MM.1S (cell line): Measurements from ENCODE around the gene OTOP2.
"Not testable (repeated sequence)": the region's sequence is repeated elsewhere in the genome, so short reads cannot be mapped to it uniquely, and the experiment has no call there.

Source experiments
- DNase-seq: peaks from one replicate; pipeline ENCODE4 v3.0.0-alpha.2; 2015
- H2AFZ ChIP-seq: fragments of 300-600 bp; sonication (generic); 2 replicates; pipeline ENCODE4 v1.6.0; 2016; ENCODE audit warnings: antibody characterized with exemption, low read length
- H3F3A ChIP-seq: fragments of 300-600 bp; sonication (generic); 2 replicates; pipeline ENCODE4 v1.6.1; 2016; ENCODE audit warnings: mild to moderate bottlenecking, antibody characterized with exemption, low read length, moderate library complexity, mixed read lengths; ENCODE audit not compliant: insufficient read depth
- H3K27ac ChIP-seq: fragments of 300-600 bp; sonication (generic); 2 replicates; pipeline ENCODE4 v1.5.1; 2016; ENCODE audit warnings: mild to moderate bottlenecking, low read length
- H3K27me3 ChIP-seq: fragments of 300-600 bp; sonication (generic); replicated peaks from 2 replicates; pipeline ENCODE4 v1.6.0; 2016; ENCODE audit warnings: low read length; ENCODE audit not compliant: insufficient read depth
- H3K36me3 ChIP-seq: fragments of 300-600 bp; sonication (generic); replicated peaks from 2 replicates; pipeline ENCODE4 v1.6.1; 2016; ENCODE audit warnings: mild to moderate bottlenecking, low read length, mixed read lengths; ENCODE audit not compliant: insufficient read depth
- H3K4me1 ChIP-seq: fragments of 300-600 bp; sonication (generic); 2 replicates; pipeline ENCODE4 v1.6.1; 2016; ENCODE audit warnings: low read length, mixed read lengths
- H3K4me2 ChIP-seq: fragments of 300-600 bp; sonication (generic); 2 replicates; pipeline ENCODE4 v1.6.0; 2016; ENCODE audit warnings: low read depth, low read length
- H3K4me3 ChIP-seq: fragments of 300-600 bp; sonication (generic); 2 replicates; pipeline ENCODE4 v1.5.1; 2016; ENCODE audit warnings: low read length, mixed read lengths
- H3K79me2 ChIP-seq: fragments of 300-600 bp; sonication (generic); 2 replicates; pipeline ENCODE4 v1.6.1; 2016; ENCODE audit warnings: mixed run types, low read length, mixed read lengths
- H3K9ac ChIP-seq: fragments of 300-600 bp; sonication (generic); 2 replicates; pipeline ENCODE4 v1.6.1; 2016; ENCODE audit warnings: low read length, mixed read lengths
- H3K9me2 ChIP-seq: fragments of 300-600 bp; sonication (generic); replicated peaks from 2 replicates; pipeline ENCODE4 v1.6.1; 2016; ENCODE audit warnings: mild to moderate bottlenecking, low read length, mixed read lengths; ENCODE audit not compliant: insufficient read depth
- H3K9me3 ChIP-seq: fragments of 300-600 bp; sonication (generic); replicated peaks from 2 replicates; pipeline ENCODE4 v1.6.1; 2016; ENCODE audit warnings: mild to moderate bottlenecking, low read length, mixed read lengths; ENCODE audit not compliant: insufficient read depth
- H4K20me1 ChIP-seq: fragments of 300-600 bp; sonication (generic); 2 replicates; pipeline ENCODE4 v1.6.1; 2016; ENCODE audit warnings: mild to moderate bottlenecking, low read length, moderate library complexity, mixed read lengths; ENCODE audit not compliant: insufficient read depth
- CTCF ChIP-seq: fragments of 300-600 bp; sonication (generic); IDR thresholded peaks from 2 replicates; pipeline ENCODE4 v1.5.1; 2016; ENCODE audit warnings: antibody characterized with exemption, low read length, mixed read lengths
- EZH2 ChIP-seq: fragments of 300-600 bp; sonication (generic); optimal IDR thresholded peaks from 2 replicates; pipeline ENCODE3; 2017; ENCODE audit warnings: low read depth, mild to moderate bottlenecking, antibody characterized with exemption, low read length, mixed read lengths
- EZH2phosphoT487 ChIP-seq: fragments of 300-600 bp; sonication (generic); IDR thresholded peaks from 2 replicates; pipeline ENCODE4 v1.6.1; 2018; ENCODE audit warnings: antibody characterized with exemption, low read length

Gene OTOP2

GRCh38 chr17:74964988-74965622, 41.0 kb downstream of the OTOP2 start:
- no peak overlapping the region for H3K27ac ChIP-seq
- H3K9ac ChIP-seq = no peak overlapping the region
- TF ChIP-seq EZH2 (no peak), EZH2phosphoT487 (no peak), CTCF (no peak)

GRCh38 chr17:74968361-74968780, 44.3 kb downstream of the OTOP2 start:
- no peak for TF ChIP-seq EZH2phosphoT487
- no peak for TF ChIP-seq EZH2
- no peak for TF ChIP-seq CTCF
- peaks cover 26% of the 10 kb centered on the region for H3K27me3 ChIP-seq
- H3K9me3 ChIP-seq = no peaks in the 10 kb centered on the region
- no peaks in the 10 kb centered on the region; the same call in 1 of the 2 replicates for H3K4me1 ChIP-seq
- H2AFZ ChIP-seq = no peak overlapping the region
- no peak overlapping the region for H3K27ac ChIP-seq
- no peak overlapping the region for H3K4me3 ChIP-seq
- no peaks in the 10 kb centered on the region for H3F3A ChIP-seq
- H3K36me3 ChIP-seq = no peaks in the 10 kb centered on the region
- H4K20me1 ChIP-seq = no peaks in the 10 kb centered on the region
- no peak for DNase-seq
- H3K9ac ChIP-seq = no peak overlapping the region
- no peaks in the 10 kb centered on the region for H3K79me2 ChIP-seq
- H3K9me2 ChIP-seq = no peaks in the 10 kb centered on the region
- no peak overlapping the region for H3K4me2 ChIP-seq

More at GRCh38 chr17:74964988-74965622, 41.0 kb downstream of the OTOP2 start:
- peaks cover 4% of the 10 kb centered on the region for H3K4me1 ChIP-seq
- no peak overlapping the region for H2AFZ ChIP-seq
- H3K4me3 ChIP-seq = no peak overlapping the region
- H3K4me2 ChIP-seq = no peak overlapping the region
- H3K79me2 ChIP-seq = no peaks in the 10 kb centered on the region
- no peaks in the 10 kb centered on the region for H4K20me1 ChIP-seq
- no peaks in the 10 kb centered on the region for H3F3A ChIP-seq
- peaks cover 8% of the 10 kb centered on the region for H3K27me3 ChIP-seq
- H3K9me2 ChIP-seq = no peaks in the 10 kb centered on the region
- H3K9me3 ChIP-seq = no peaks in the 10 kb centered on the region
- H3K36me3 ChIP-seq = no peaks in the 10 kb centered on the region
- no peak for DNase-seq

GRCh38 chr17:74969501-74969900, 45.4 kb downstream of the OTOP2 start:
- H3K27me3 ChIP-seq = peaks cover 36% of the 10 kb centered on the region
- not testable (repeated sequence) for H3K9me3 ChIP-seq, DNase-seq, H3K27ac ChIP-seq, H3K79me2 ChIP-seq, H3K4me1 ChIP-seq, H2AFZ ChIP-seq, H3K4me2 ChIP-seq, H3K4me3 ChIP-seq, H3K36me3 ChIP-seq, H3K9me2 ChIP-seq, H3F3A ChIP-seq, H4K20me1 ChIP-seq, H3K9ac ChIP-seq

GRCh38 chr17:74970395-74970794, 46.3 kb downstream of the OTOP2 start:
- TF ChIP-seq EZH2phosphoT487 (no peak), CTCF (no peak), EZH2 (no peak)
- Histone ChIP-seq H4K20me1 (no peaks in the 10 kb centered on the region), H3F3A (no peaks in the 10 kb centered on the region), H3K9me3 (no peaks in the 10 kb centered on the region), H3K79me2 (no peaks in the 10 kb centered on the region), H3K27ac (no peak overlapping the region), H3K27me3 (peaks cover 38% of the 10 kb centered on the region), H2AFZ (no peak overlapping the region), H3K4me1 (no peaks in the 10 kb centered on the region; the same call in 1 of the 2 replicates), H3K36me3 (no peaks in the 10 kb centered on the region), H3K4me2 (no peak overlapping the region), H3K4me3 (no peak overlapping the region), H3K9ac (no peak overlapping the region), H3K9me2 (no peaks in the 10 kb centered on the region)
- no peak for DNase-seq
